ENCODE data around the gene TMEM145.

Gene TMEM145

DNA sequence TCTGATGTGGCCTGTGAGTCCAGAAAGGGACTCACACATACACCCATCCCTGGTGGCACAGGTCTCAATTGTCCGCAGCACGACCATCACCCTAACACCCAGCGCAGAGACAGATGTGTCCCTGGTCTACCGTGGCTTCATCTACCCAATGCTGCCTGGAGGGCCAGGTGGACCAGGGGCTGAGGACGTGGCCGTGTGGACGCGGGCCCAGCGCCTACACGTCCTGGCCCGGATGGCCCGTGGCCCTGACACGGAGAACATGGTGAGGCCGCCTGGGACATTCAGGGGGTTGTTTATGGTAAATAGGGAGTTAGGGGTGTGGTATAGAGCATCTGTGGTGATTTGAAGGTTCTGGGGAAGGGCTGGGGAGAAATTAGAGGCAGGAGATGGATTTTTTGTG, 35.1 kb downstream of the TMEM145 start:
- Histone ChIP-seq H4K20me1 (ENCODE audit: control insufficient read depth, insufficient read depth, low read depth, low read length) (no peaks in the 10 kb centered on the region), H3K4me3 (ENCODE audit: low read length) (no peak overlapping the region), H3K79me2 (ENCODE audit: control insufficient read depth, low read length) (no peaks in the 10 kb centered on the region), H3K9me3 (ENCODE audit: control insufficient read depth, insufficient read depth, low read length) (no peaks in the 10 kb centered on the region), H3K27ac (ENCODE audit: low read depth, low read length) (no peak overlapping the region), H3K9me2 (replicated peaks; ENCODE audit: control insufficient read depth, low read length) (no peaks in the 10 kb centered on the region), H3K36me3 (ENCODE audit: control insufficient read depth, low read length) (0 out of 2 replicates have a peak, but pooled peaks cover 4% of the 10 kb centered on the region), H3K4me2 (ENCODE audit: low read length) (no peak overlapping the region), H3F3A (ENCODE audit: control insufficient read depth, insufficient read depth) (no peaks in the 10 kb centered on the region), H3K4me1 (ENCODE audit: control insufficient read depth, low read length) (no peaks in the 10 kb centered on the region), H3K27me3 (ENCODE audit: control insufficient read depth, low read length) (no peaks in the 10 kb centered on the region)
- TF ChIP-seq, protein P1, sequence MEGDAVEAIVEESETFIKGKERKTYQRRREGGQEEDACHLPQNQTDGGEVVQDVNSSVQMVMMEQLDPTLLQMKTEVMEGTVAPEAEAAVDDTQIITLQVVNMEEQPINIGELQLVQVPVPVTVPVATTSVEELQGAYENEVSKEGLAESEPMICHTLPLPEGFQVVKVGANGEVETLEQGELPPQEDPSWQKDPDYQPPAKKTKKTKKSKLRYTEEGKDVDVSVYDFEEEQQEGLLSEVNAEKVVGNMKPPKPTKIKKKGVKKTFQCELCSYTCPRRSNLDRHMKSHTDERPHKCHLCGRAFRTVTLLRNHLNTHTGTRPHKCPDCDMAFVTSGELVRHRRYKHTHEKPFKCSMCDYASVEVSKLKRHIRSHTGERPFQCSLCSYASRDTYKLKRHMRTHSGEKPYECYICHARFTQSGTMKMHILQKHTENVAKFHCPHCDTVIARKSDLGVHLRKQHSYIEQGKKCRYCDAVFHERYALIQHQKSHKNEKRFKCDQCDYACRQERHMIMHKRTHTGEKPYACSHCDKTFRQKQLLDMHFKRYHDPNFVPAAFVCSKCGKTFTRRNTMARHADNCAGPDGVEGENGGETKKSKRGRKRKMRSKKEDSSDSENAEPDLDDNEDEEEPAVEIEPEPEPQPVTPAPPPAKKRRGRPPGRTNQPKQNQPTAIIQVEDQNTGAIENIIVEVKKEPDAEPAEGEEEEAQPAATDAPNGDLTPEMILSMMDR (IDR thresholded peaks at IDR 0.05; ENCODE audit: low read depth, low read length, poor library complexity, severe bottlenecking), result no peak
- TF ChIP-seq EZH2phosphoT487 (IDR thresholded peaks at IDR 0.05; ENCODE audit: borderline replicate concordance, low read length), result no peak

DNA sequence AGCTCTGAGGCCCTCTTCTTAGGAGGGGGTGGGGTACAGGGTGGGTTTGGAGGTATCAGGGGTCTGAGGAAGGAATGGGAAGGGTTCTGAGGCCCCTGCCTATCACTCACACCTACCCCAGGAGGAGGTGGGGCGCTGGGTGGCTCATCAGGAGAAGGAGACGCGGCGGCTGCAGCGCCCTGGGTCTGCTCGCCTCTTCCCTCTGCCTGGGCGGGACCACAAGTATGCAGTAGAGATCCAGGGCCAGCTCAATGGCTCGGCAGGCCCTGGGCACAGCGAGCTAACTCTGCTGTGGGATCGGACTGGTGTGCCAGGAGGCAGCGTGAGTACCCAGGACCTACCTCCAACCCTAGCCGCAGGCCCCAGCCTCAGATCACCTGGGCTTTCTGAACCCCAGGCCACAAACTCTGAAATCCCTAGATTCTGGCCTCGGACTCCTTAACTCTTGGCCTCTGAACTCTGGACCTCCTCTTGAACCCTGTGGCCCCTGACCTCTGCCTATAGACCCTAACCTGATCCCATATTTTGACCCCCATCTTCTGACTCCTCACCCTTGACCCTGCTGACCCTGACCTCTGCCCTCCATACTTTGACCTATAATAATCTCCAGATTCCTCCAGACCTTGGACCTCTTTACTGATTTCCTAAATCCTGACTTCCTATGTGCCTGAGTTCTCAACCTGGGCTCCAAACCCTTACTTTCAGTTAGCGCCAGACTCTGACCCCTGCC, 36.4 kb downstream of the TMEM145 start:
- Histone ChIP-seq H3K9me3 (ENCODE audit: control insufficient read depth, insufficient read depth, low read length) (no peaks in the 10 kb centered on the region), H3F3A (ENCODE audit: control insufficient read depth, insufficient read depth) (no peaks in the 10 kb centered on the region), H4K20me1 (ENCODE audit: control insufficient read depth, insufficient read depth, low read depth, low read length) (no peaks in the 10 kb centered on the region), H3K9me2 (replicated peaks; ENCODE audit: control insufficient read depth, low read length) (no peaks in the 10 kb centered on the region), H3K27ac (ENCODE audit: low read depth, low read length) (no peak overlapping the region), H3K79me2 (ENCODE audit: control insufficient read depth, low read length) (no peaks in the 10 kb centered on the region), H3K4me3 (ENCODE audit: low read length) (no peak overlapping the region), H3K36me3 (ENCODE audit: control insufficient read depth, low read length) (peaks cover 8% of the 10 kb centered on the region; the same call in 1 of the 2 replicates), H3K27me3 (ENCODE audit: control insufficient read depth, low read length) (no peaks in the 10 kb centered on the region), H3K4me2 (ENCODE audit: low read length) (no peak overlapping the region), H3K4me1 (ENCODE audit: control insufficient read depth, low read length) (no peaks in the 10 kb centered on the region)
- TF ChIP-seq, protein P1 (IDR thresholded peaks at IDR 0.05; ENCODE audit: low read depth, low read length, poor library complexity, severe bottlenecking), result no peak
- no peak for TF ChIP-seq EZH2phosphoT487 (IDR thresholded peaks at IDR 0.05; ENCODE audit: borderline replicate concordance, low read length)

DNA sequence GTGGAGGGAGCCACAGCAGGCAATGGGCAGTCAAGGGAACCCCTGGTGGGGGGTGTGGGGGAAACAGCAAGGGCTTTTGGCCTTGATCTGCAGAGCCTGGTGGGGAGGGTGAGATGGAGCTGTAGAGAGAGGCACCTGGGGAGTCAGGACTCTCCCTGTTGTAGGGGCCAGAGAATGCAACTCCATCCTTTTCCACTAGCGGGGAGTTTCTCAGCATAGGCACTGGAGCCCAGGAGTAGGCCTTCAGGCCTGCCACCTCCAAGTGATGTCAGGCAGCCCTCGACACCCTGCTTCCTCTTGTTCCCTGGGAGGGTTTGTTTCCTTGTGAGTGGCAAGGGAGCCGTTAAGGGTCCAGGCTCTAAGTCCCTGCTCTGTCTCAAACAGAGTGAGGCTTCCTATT, 37.3 kb downstream of the TMEM145 start:
- no peaks in the 10 kb centered on the region for H3K79me2 ChIP-seq (ENCODE audit: control insufficient read depth, low read length)
- H3K27ac ChIP-seq (ENCODE audit: low read depth, low read length), result no peak overlapping the region
- no peaks in the 10 kb centered on the region for H3K27me3 ChIP-seq (ENCODE audit: control insufficient read depth, low read length)
- H3K9me3 ChIP-seq (ENCODE audit: control insufficient read depth, insufficient read depth, low read length), result no peaks in the 10 kb centered on the region
- no peaks in the 10 kb centered on the region for H3K9me2 ChIP-seq (replicated peaks; ENCODE audit: control insufficient read depth, low read length)
- H3K4me3 ChIP-seq (ENCODE audit: low read length), result no peak overlapping the region
- H3K4me2 ChIP-seq (ENCODE audit: low read length), result no peak overlapping the region
- no peaks in the 10 kb centered on the region for H4K20me1 ChIP-seq (ENCODE audit: control insufficient read depth, insufficient read depth, low read depth, low read length)
- no peaks in the 10 kb centered on the region for H3F3A ChIP-seq (ENCODE audit: control insufficient read depth, insufficient read depth)
- no peaks in the 10 kb centered on the region for H3K4me1 ChIP-seq (ENCODE audit: control insufficient read depth, low read length)
- H3K36me3 ChIP-seq (ENCODE audit: control insufficient read depth, low read length), result peaks cover 6% of the 10 kb centered on the region; the same call in 1 of the 2 replicates
- no peak for TF ChIP-seq EZH2phosphoT487 (IDR thresholded peaks at IDR 0.05; ENCODE audit: borderline replicate concordance, low read length)

DNA sequence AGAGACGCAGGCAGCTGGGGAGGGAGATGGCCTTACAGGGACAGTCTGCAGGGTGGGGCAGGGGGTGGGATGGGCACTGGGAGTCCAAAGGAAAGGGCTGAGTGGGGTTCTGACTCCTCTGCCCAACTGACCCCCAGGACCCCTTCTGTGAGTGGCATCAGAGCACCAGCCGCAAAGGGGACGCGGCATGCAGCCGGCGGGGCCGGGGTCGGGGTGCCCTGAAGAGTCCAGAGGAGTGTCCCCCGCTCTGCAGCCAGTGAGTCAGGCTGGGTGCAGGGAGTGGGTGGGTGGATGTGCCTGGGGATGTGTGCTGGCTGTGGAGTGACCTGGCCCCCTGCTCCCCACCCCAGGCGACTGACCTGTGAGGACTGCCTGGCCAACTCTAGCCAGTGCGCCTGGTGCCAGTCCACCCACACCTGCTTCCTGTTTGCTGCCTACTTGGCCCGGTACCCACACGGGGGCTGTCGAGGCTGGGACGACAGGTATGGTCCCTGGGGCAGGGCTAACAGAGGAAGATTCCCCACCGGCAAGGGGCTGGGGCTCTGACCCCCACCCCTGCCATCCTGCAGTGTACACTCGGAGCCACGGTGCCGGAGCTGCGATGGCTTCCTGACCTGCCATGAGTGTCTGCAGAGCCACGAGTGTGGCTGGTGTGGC, 38.1 kb downstream of the TMEM145 start:
- Histone ChIP-seq H3K27me3 (ENCODE audit: control insufficient read depth, low read length) (no peaks in the 10 kb centered on the region), H3K27ac (ENCODE audit: low read depth, low read length) (no peak overlapping the region), H3K9me3 (ENCODE audit: control insufficient read depth, insufficient read depth, low read length) (no peaks in the 10 kb centered on the region), H3K4me2 (ENCODE audit: low read length) (no peak overlapping the region), H3K4me1 (ENCODE audit: control insufficient read depth, low read length) (no peaks in the 10 kb centered on the region), H3K9me2 (replicated peaks; ENCODE audit: control insufficient read depth, low read length) (no peaks in the 10 kb centered on the region), H3K36me3 (ENCODE audit: control insufficient read depth, low read length) (peaks cover 5% of the 10 kb centered on the region; the same call in 1 of the 2 replicates), H3K79me2 (ENCODE audit: control insufficient read depth, low read length) (no peaks in the 10 kb centered on the region), H4K20me1 (ENCODE audit: control insufficient read depth, insufficient read depth, low read depth, low read length) (no peaks in the 10 kb centered on the region), H3K4me3 (ENCODE audit: low read length) (no peak overlapping the region), H3F3A (ENCODE audit: control insufficient read depth, insufficient read depth) (no peaks in the 10 kb centered on the region)
- TF ChIP-seq EZH2phosphoT487 (IDR thresholded peaks at IDR 0.05; ENCODE audit: borderline replicate concordance, low read length), result no peak
- TF ChIP-seq, protein P1 (IDR thresholded peaks at IDR 0.05; ENCODE audit: low read depth, low read length, poor library complexity, severe bottlenecking), result no peak
